ENCODE results near the gene XPO6.
A peak's percentile ranks its signal among the peaks of the same experiment; 100 is the strongest.
"Not testable (repeated sequence)": the region's sequence is repeated elsewhere in the genome, so short reads cannot be mapped to it uniquely, and the experiment has no call there.

The XPO6 gene

GRCh38 chr16:28211758-28212531 lies at the start of gene XPO6:
TSS of gene XPO6 (minus strand) at chr16:28211965. CDS start at chr16:28211368, 597 bp downstream.
- peak; percentile 98 for DNase-seq (ENCODE audit: low spot score)

GRCh38 chr16:28260193-28260592 lies 48.4 kb upstream of the XPO6 start:
- no peak for DNase-seq (ENCODE audit: low spot score)

GRCh38 chr16:28259781-28260150 lies 48.0 kb upstream of the XPO6 start:
- DNase-seq (ENCODE audit: low spot score) = no peak

GRCh38 chr16:28259091-28259780 lies 47.5 kb upstream of the XPO6 start:
- DNase-seq (ENCODE audit: low spot score) = no peak

- no peak for DNase-seq (ENCODE audit: low spot score)
Observed at GRCh38 chr16:28258567-28258966, 46.8 kb upstream of the XPO6 start.

GRCh38 chr16:28257256-28257655 lies 45.5 kb upstream of the XPO6 start:
- DNase-seq (ENCODE audit: low spot score) = no peak

- no peak for DNase-seq (ENCODE audit: low spot score)
Observed at GRCh38 chr16:28255838-28256237, 44.1 kb upstream of the XPO6 start.

GRCh38 chr16:28254158-28254557 lies 42.4 kb upstream of the XPO6 start:
- DNase-seq (ENCODE audit: low spot score) = no peak

- no peak for DNase-seq (ENCODE audit: low spot score)
Observed at GRCh38 chr16:28250999-28251398, 39.2 kb upstream of the XPO6 start.

GRCh38 chr16:28249483-28249882 lies 37.7 kb upstream of the XPO6 start:
- not testable (repeated sequence) for DNase-seq (ENCODE audit: low spot score)

- DNase-seq (ENCODE audit: low spot score) = no peak
Observed at GRCh38 chr16:28241924-28242323, 30.2 kb upstream of the XPO6 start.

GRCh38 chr16:28237754-28238357 lies 26.1 kb upstream of the XPO6 start:
- no peak for DNase-seq (ENCODE audit: low spot score)

- no peak for DNase-seq (ENCODE audit: low spot score)
Observed at GRCh38 chr16:28231763-28232162, 20.0 kb upstream of the XPO6 start.

GRCh38 chr16:28223909-28224308 lies 12.1 kb upstream of the XPO6 start:
- not testable (repeated sequence) for DNase-seq (ENCODE audit: low spot score)

- DNase-seq (ENCODE audit: low spot score) = not testable (repeated sequence)
Observed at GRCh38 chr16:28219777-28220176, 8.0 kb upstream of the XPO6 start.

GRCh38 chr16:28219282-28219681 lies 7.5 kb upstream of the XPO6 start:
- no peak for DNase-seq (ENCODE audit: low spot score)

- DNase-seq (ENCODE audit: low spot score) = peak; percentile 83
Observed at GRCh38 chr16:28218109-28218508, 6.3 kb upstream of the XPO6 start.

- no peak for DNase-seq (ENCODE audit: low spot score)
Observed at GRCh38 chr16:28217326-28217725, 5.6 kb upstream of the XPO6 start.

- no peak for DNase-seq (ENCODE audit: low spot score)
Observed at GRCh38 chr16:28213396-28213795, 1.6 kb upstream of the XPO6 start.

GRCh38 chr16:28212532-28212873 lies 738 bp upstream of the XPO6 start:
- DNase-seq (ENCODE audit: low spot score) = no peak

GRCh38 chr16:28210979-28211588 lies 681 bp downstream of the XPO6 start:
- peak; percentile 55 for DNase-seq (ENCODE audit: low spot score)

- no peak for DNase-seq (ENCODE audit: low spot score)
Observed at GRCh38 chr16:28210264-28210663, 1.5 kb downstream of the XPO6 start.

- DNase-seq (ENCODE audit: low spot score) = no peak
Observed at GRCh38 chr16:28208824-28209223, 2.9 kb downstream of the XPO6 start.

All from CD4-positive, alpha-beta T cell treated with Interleukin-15 for 4 hours (primary cell).